GM21737 (cell line): ENCODE measurements around the gene FOXD1.
"Not testable (repeated sequence)": the region's sequence is repeated elsewhere in the genome, so short reads cannot be mapped to it uniquely, and the experiment has no call there.

Source experiments
- ATAC-seq: cut with Tn5 transposase; IDR thresholded peaks from one replicate; pipeline ENCODE4 v1.9.1; 2021; ENCODE audit warnings: mild to moderate bottlenecking, moderate library complexity; ENCODE audit not compliant: unreplicated experiment

FOXD1 gene

GRCh38 chr5:73419117-73419464 lies 29.5 kb downstream of the FOXD1 start:
- no peak for ATAC-seq

GRCh38 chr5:73418244-73418691 lies 30.3 kb downstream of the FOXD1 start:
- no peak for ATAC-seq

GRCh38 chr5:73417303-73418034 lies 31.1 kb downstream of the FOXD1 start:
- ATAC-seq: no peak

- ATAC-seq: no peak
Observed at GRCh38 chr5:73415617-73416016, 33.0 kb downstream of the FOXD1 start.

GRCh38 chr5:73415171-73415570 lies 33.4 kb downstream of the FOXD1 start:
- ATAC-seq: no peak

- ATAC-seq: no peak
Observed at GRCh38 chr5:73412597-73412988, 36.0 kb downstream of the FOXD1 start.

- no peak for ATAC-seq
Observed at GRCh38 chr5:73411936-73412596, 36.5 kb downstream of the FOXD1 start.

- ATAC-seq: not testable (repeated sequence)
Observed at GRCh38 chr5:73409927-73410326, 38.6 kb downstream of the FOXD1 start.

- ATAC-seq: no peak
Observed at GRCh38 chr5:73405691-73406090, 42.9 kb downstream of the FOXD1 start.

- no peak for ATAC-seq
Observed at GRCh38 chr5:73399775-73400174, 48.8 kb downstream of the FOXD1 start.
